ENCODE measurements around the gene UBE2C.
"Not testable (repeated sequence)": the region's sequence is repeated elsewhere in the genome, so short reads cannot be mapped to it uniquely, and the experiment has no call there.

Gene UBE2C

GRCh38 chr20:45812157-45813005 lies at the start of gene UBE2C:
Gene UBE2C (plus strand): TSS chr20:45812644. CDS start chr20:45812696, 52 bp downstream.
- H3K4me3 ChIP-seq (ENCODE audit: low read length), result peak within 1 kb of the TSS; percentile 84
- no peak for TF ChIP-seq CTCF (conservative IDR thresholded peaks at IDR 0.05; ENCODE audit: low read depth, low read length)

DNA sequence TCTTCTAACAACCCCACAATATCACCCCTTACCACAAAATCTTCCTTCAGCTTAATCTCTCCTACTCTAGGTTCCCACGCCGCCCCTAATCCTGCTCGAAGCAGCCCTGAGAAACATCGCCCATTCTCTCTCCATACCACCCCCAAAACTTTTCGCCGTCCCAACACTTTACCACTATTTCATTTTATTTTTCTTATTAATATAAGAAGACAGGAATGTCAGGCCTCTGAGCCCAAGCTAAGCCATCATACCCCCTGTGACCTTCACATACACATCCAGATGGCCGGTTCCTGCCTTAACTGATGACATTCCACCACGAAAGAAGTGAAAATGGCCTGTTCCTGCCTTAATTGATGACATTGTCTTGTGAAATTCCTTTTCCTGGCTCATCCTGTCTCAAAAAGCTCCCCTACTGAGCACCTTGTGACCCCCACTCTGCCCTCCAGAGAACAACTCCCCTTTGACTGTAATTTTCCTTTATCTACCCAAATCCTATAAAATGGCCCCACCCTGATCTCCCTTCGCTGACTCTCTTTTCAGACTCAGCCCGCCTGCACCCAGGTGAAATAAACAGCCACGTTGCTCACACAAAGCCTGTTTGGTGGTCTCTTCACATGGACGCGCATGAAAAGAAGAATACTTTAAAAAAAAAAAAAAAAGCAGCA lies 47.7 kb upstream of the UBE2C start:
- H3K4me3 ChIP-seq (ENCODE audit: low read length), result not testable (repeated sequence)

More at GRCh38 chr20:45812157-45813005, at the start of gene UBE2C:
- DNase-seq (ENCODE audit: low read depth), result peak; percentile 99

GRCh38 chr20:45765307-45765875 lies 47.1 kb upstream of the UBE2C start:
- no peak for DNase-seq (ENCODE audit: low read depth)
- no peak overlapping the region for H3K4me3 ChIP-seq (ENCODE audit: low read length)
- no peak for TF ChIP-seq CTCF (conservative IDR thresholded peaks at IDR 0.05; ENCODE audit: low read depth, low read length)

More for the DNA sequence above, 47.7 kb upstream of the UBE2C start:
- not testable (repeated sequence) for DNase-seq (ENCODE audit: low read depth)

DNA sequence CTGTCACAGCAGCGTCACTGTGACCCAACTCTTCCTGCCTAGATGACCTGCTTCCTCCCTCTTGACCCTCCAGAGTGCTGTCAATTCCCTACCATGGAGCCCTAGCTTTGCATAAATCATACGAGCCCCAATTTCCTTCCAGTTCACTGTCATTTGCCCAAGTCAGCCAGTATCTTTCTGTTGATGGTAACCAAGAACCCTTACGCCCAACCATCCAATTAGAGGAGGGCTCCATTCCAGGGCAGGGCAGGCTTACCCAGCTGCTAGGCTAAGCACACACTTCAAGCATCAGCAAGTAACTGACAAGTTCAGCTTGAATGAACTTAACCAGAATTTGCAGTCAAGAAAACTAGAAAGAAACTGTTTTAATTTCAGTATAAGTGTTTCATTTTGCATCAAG lies 46.5 kb upstream of the UBE2C start:
- no peak for DNase-seq (ENCODE audit: low read depth)
- no peak for TF ChIP-seq CTCF (conservative IDR thresholded peaks at IDR 0.05; ENCODE audit: low read depth, low read length)
- no peak overlapping the region for H3K4me3 ChIP-seq (ENCODE audit: low read length)

DNA sequence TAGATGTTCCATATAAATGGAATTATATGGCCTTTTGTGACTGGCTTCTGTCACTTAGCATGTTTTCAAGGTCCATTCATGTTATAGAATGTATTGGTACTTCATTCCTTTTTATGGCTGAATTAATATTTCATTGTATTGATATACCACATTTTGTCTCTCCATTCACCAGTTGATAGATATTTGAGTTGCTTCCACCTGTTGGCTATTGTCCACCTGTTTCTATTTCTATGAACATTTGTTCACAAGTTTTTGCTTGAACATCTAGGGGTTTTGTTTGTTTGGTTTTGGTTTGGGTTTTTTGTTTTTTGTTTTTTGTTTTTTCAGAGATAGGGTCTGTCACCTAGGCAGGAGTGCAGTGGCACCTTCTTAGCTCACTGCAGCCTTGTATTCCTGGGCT lies 44.0 kb upstream of the UBE2C start:
- no peak overlapping the region for H3K4me3 ChIP-seq (ENCODE audit: low read length)
- DNase-seq (ENCODE audit: low read depth), result no peak
- no peak for TF ChIP-seq CTCF (conservative IDR thresholded peaks at IDR 0.05; ENCODE audit: low read depth, low read length)

- peak; percentile 33 for DNase-seq (ENCODE audit: low read depth)
- no peak overlapping the region for H3K4me3 ChIP-seq (ENCODE audit: low read length)
- TF ChIP-seq CTCF (conservative IDR thresholded peaks at IDR 0.05; ENCODE audit: low read depth, low read length), result peak; percentile 96
These were observed 41.2 kb upstream of the UBE2C start for GRCh38 chr20:45771182-45771759.

GRCh38 chr20:45772693-45773092 lies 39.8 kb upstream of the UBE2C start:
- H3K4me3 ChIP-seq (ENCODE audit: low read length), result no peak overlapping the region
- TF ChIP-seq CTCF (conservative IDR thresholded peaks at IDR 0.05; ENCODE audit: low read depth, low read length), result no peak
- no peak for DNase-seq (ENCODE audit: low read depth)

All from retinal pigment epithelial cell (primary cell).